GM21825 (cell line): ENCODE data around the gene SAGE1.
"Not testable (repeated sequence)": the region's sequence is repeated elsewhere in the genome, so short reads cannot be mapped to it uniquely, and the experiment has no call there.

Source experiments
- ATAC-seq: cut with Tn5 transposase; IDR thresholded peaks from one replicate; pipeline ENCODE4 v1.9.1; 2021; ENCODE audit warnings: mild to moderate bottlenecking, moderate library complexity; ENCODE audit not compliant: unreplicated experiment

SAGE1 gene, protein sequence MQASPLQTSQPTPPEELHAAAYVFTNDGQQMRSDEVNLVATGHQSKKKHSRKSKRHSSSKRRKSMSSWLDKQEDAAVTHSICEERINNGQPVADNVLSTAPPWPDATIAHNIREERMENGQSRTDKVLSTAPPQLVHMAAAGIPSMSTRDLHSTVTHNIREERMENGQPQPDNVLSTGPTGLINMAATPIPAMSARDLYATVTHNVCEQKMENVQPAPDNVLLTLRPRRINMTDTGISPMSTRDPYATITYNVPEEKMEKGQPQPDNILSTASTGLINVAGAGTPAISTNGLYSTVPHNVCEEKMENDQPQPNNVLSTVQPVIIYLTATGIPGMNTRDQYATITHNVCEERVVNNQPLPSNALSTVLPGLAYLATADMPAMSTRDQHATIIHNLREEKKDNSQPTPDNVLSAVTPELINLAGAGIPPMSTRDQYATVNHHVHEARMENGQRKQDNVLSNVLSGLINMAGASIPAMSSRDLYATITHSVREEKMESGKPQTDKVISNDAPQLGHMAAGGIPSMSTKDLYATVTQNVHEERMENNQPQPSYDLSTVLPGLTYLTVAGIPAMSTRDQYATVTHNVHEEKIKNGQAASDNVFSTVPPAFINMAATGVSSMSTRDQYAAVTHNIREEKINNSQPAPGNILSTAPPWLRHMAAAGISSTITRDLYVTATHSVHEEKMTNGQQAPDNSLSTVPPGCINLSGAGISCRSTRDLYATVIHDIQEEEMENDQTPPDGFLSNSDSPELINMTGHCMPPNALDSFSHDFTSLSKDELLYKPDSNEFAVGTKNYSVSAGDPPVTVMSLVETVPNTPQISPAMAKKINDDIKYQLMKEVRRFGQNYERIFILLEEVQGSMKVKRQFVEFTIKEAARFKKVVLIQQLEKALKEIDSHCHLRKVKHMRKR

DNA sequence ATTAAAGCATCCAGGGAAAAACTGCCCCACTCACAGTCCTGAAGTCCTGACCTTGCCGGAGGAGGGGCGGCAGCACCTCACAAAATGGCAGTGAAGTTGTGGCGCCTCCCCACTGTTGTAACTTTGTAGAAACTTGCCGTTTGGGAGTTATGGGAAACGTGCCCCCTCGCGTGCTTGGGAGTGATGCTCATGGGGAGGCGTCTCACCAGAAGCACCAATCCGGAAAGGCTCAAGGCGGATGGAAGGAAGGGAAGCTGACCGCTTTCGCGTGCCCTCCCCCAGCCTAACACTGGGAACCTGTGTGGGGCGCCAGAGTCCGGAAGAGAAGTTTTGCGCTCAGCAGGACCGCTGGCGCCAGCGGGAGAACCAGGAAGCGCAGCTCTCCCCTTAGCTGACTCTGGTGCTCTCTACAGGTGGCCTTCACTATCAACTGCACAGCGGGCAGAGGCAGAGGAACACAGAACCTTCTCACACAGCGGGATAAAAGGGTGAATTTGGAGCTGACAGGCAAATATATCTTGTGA lies at the start of gene SAGE1, which contains the start of gene CT45A10:
TSS of gene SAGE1 (plus strand) at position 423 of the 524 bp plus-strand sequence. CDS start 2,527 bp downstream, outside the sequence.
TSS of gene CT45A10 (minus strand) at position 151 of the 524 bp plus-strand sequence. CDS start 8,100 bp downstream, outside the sequence.
- ATAC-seq = no peak

DNA sequence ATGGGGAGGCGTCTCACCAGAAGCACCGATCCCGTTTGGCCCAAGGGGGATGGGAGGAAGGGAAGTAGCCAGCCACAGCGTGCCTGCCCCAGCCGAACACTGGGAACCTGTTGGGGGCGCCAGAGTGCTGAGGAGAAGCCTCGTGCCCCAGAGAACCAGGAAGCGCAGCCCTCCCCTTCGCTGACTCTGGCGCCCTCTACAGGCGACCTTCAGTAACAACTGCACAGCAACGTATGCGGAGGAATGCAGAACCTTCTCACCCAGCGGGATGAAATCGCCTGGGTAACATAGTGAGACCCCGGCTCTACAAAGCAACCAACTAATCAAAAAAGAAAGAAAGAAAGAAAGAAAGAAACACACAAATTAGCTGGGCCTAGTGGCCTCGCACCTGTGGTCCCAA lies 39.1 kb upstream of the SAGE1 start, which contains the start of gene CT45A8:
TSS of gene CT45A8 (minus strand) at position 101 of the 400 bp plus-strand sequence. CDS start 3,755 bp downstream, outside the sequence.
- not testable (repeated sequence) for ATAC-seq

GRCh38 chrX:135871712-135872111 lies 21.8 kb upstream of the SAGE1 start, which contains the start of gene CT45A9:
Gene CT45A9 (minus strand): TSS chrX:135871812. CDS start chrX:135868061, 3,751 bp downstream.
- not testable (repeated sequence) for ATAC-seq

DNA sequence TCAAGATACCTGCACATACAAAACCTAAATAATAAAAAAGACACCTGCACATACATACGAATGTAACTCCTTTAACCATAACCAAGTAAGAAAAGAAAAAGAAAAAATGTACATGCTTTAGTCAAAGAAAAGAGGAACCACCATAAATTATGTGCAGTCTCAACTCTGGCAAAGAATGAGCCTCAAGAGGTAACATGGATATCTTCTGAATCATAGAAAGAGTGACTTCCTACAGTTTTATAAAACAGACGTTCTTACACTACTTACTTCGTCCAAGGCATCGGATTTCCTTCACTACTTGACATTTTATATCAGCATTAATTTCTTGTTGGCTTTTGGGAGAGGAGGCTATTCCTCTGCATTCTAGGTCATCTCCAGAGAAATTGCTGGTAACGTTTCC lies 10.8 kb upstream of the SAGE1 start:
- not testable (repeated sequence) for ATAC-seq

- ATAC-seq = not testable (repeated sequence)
Observed at GRCh38 chrX:135888230-135888629, 5.3 kb upstream of the SAGE1 start.

GRCh38 chrX:135888976-135889375 lies 4.5 kb upstream of the SAGE1 start:
- ATAC-seq = not testable (repeated sequence)

DNA sequence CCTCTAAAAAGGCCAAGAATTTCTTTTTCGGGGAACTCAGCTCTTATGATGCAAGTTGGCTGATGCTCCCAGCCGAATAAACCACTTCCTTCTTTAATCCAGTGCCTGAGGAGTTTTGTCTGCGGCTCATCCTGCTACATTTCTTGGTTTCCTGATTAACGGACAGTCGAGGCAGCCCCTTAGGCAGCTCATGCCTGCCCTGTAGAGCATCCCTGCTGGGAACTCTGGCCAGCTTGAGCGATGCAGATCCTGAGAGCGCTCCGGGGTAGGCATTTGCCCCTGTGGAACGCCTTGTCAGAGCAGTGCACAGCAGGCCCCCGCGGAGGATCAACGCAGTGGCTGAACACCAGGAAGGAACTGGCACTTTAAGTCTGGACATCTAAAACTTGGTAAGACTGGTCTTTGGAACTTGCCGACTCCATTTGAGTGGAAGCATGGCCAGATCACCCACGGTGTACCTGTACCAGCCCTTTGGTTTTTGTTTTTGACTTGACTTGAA lies 3.4 kb upstream of the SAGE1 start:
- no peak for ATAC-seq

DNA sequence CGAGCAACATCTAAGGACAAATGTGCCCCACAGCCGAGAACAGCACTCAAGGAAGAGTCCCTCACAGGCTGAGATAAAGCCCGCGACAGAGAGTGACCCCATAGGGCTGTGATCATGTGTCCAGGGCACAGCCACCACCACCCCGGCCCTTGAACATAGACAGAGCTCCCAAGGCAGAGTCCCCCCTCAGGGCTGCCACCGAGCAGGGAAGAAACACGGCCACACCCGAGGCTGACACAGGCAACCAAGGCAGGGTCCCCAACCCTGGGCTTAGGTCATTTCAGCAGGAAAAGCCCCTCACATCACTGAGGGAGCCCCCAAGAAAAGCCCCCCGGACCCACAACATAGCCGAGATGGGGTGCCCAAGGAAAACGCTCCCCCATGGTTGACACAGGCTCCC lies 735 bp upstream of the SAGE1 start:
- ATAC-seq = no peak

GRCh38 chrX:135910251-135910650 lies 16.7 kb downstream of the SAGE1 start:
- no peak for ATAC-seq

GRCh38 chrX:135914404-135914803 lies 20.9 kb downstream of the SAGE1 start:
- no peak for ATAC-seq

GRCh38 chrX:135920516-135920915 lies 27.0 kb downstream of the SAGE1 start:
- ATAC-seq = not testable (repeated sequence)

- ATAC-seq = no peak
Observed at GRCh38 chrX:135923353-135923752, 29.8 kb downstream of the SAGE1 start.

DNA sequence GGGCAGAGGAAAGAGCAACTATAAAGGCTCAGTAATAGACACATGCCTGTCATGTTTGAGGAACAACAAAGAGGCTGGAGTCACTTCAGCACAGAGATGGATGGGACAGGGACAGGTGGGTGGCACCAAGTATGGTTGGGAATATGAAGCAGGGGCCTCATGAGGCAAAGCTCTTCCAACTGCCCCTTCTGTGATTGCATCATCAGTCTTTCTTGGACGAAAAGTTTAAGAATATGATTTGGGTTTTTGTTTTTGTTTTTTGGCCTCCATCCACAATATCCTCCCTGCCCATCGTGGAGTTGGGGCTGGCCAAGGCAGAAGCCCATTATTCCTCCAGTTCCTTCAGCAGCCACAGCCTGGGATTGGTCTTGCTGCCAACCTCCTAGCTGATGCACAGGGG lies 34.4 kb downstream of the SAGE1 start:
- no peak for ATAC-seq

GRCh38 chrX:135931644-135932487 lies 38.4 kb downstream of the SAGE1 start:
- ATAC-seq = no peak

- no peak for ATAC-seq
Observed at GRCh38 chrX:135944486-135944885, 51.0 kb downstream of the SAGE1 start.

- ATAC-seq = no peak
Observed at GRCh38 chrX:135951291-135951690, 57.8 kb downstream of the SAGE1 start.
